Mesodermal cell (in vitro differentiated cells): Measurements from ENCODE around the gene MRPL51.

ENCODE experiments used
- H3K27ac ChIP-seq: 2 replicates; pipeline ENCODE4 v1.7.0; 2013; ENCODE audit warnings: mild to moderate bottlenecking, low read depth, low read length, moderate library complexity; ENCODE audit not compliant: severe bottlenecking
- H3K36me3 ChIP-seq: 2 replicates; pipeline ENCODE4 v1.7.1; 2013; ENCODE audit warnings: mild to moderate bottlenecking, low read length, moderate library complexity; ENCODE audit not compliant: control insufficient read depth, insufficient read depth
- H3K4me1 ChIP-seq: one replicate; pipeline ENCODE4 v1.7.1; 2013; ENCODE audit warnings: mild to moderate bottlenecking, low read length; ENCODE audit not compliant: insufficient read depth, control insufficient read depth, poor library complexity, severe bottlenecking
- H3K4me3 ChIP-seq: 2 replicates; pipeline ENCODE4 v1.7.0; 2013; ENCODE audit warnings: low read length, control low read depth, mild to moderate bottlenecking; ENCODE audit not compliant: insufficient read depth, poor library complexity, severe bottlenecking; ENCODE audit errors: extremely low read depth
- H3K9me3 ChIP-seq: 2 replicates; pipeline ENCODE4 v1.7.1; 2013; ENCODE audit warnings: mild to moderate bottlenecking, low read length, moderate library complexity; ENCODE audit not compliant: control insufficient read depth
- WGBS, 2 experiments: methylation state at CpG; one replicate each; pipeline ENCODE4 v1.1.5; 2013; ENCODE audit warnings: missing lambda C conversion rate in 2 of 2; ENCODE audit not compliant: insufficient coverage in 2 of 2; 5-methylcytosine and 5-hydroxymethylcytosine counted together

MRPL51 gene

GRCh38 chr12:6536894-6537579 lies 44.0 kb upstream of the MRPL51 start:
- Histone ChIP-seq H3K4me3 (peak overlapping the region; percentile 96), H3K4me1 (peaks cover 49% of the 10 kb centered on the region), H3K9me3 (no peaks in the 10 kb centered on the region), H3K36me3 (peaks cover 60% of the 10 kb centered on the region), H3K27ac (no peak overlapping the region)
- WGBS, 2 experiments = 92 to 94% methylated on average over 13 to 16 of the region's 19 CpGs

GRCh38 chr12:6535960-6536847 lies 43.1 kb upstream of the MRPL51 start:
- 69 to 70% methylated on average over 6 to 7 of the region's 10 CpGs for WGBS, 2 experiments
- H3K4me3 ChIP-seq = peak overlapping the region; percentile 96
- no peaks in the 10 kb centered on the region for H3K9me3 ChIP-seq
- H3K36me3 ChIP-seq = peaks cover 60% of the 10 kb centered on the region
- peaks cover 48% of the 10 kb centered on the region for H3K4me1 ChIP-seq
- peak overlapping the region; percentile 96 for H3K27ac ChIP-seq

GRCh38 chr12:6535697-6535946 lies 42.6 kb upstream of the MRPL51 start:
- peaks cover 63% of the 10 kb centered on the region for H3K36me3 ChIP-seq
- no peaks in the 10 kb centered on the region for H3K9me3 ChIP-seq
- H3K27ac ChIP-seq = peak overlapping the region; percentile 96
- 0% methylated on average over 2 to 6 of the region's 6 CpGs for WGBS, 2 experiments
- peaks cover 46% of the 10 kb centered on the region for H3K4me1 ChIP-seq
- peak overlapping the region; percentile 96 for H3K4me3 ChIP-seq

GRCh38 chr12:6534945-6535696 lies 42.1 kb upstream of the MRPL51 start:
- H3K27ac ChIP-seq = peak overlapping the region; percentile 96
- no peaks in the 10 kb centered on the region for H3K9me3 ChIP-seq
- H3K4me3 ChIP-seq = peak overlapping the region; percentile 96
- H3K36me3 ChIP-seq = peaks cover 68% of the 10 kb centered on the region
- 0 to 1% methylated on average over 33 to 48 of the region's 52 CpGs for WGBS, 2 experiments
- H3K4me1 ChIP-seq = peaks cover 41% of the 10 kb centered on the region

GRCh38 chr12:6534695-6534944 lies 41.6 kb upstream of the MRPL51 start:
- Histone ChIP-seq H3K36me3 (peaks cover 71% of the 10 kb centered on the region), H3K4me3 (peak overlapping the region; percentile 96), H3K4me1 (peaks cover 36% of the 10 kb centered on the region), H3K9me3 (no peaks in the 10 kb centered on the region), H3K27ac (peak overlapping the region; percentile 96)
- 0% methylated on average over 11 to 15 of the region's 25 CpGs for WGBS, 2 experiments

- Histone ChIP-seq H3K36me3 (peaks cover 73% of the 10 kb centered on the region), H3K4me3 (peak within 1 kb of the TSS; percentile 96)
- WGBS, 2 experiments = 0% methylated on average over 49 of the region's 62 CpGs
Measured at GRCh38 chr12:6533923-6534694, 41.0 kb upstream of the MRPL51 start, which contains the start of gene GAPDH. Gene GAPDH (plus strand): TSS chr12:6534517. CDS start chr12:6534833, 316 bp downstream.

GRCh38 chr12:6533653-6533922 lies 40.5 kb upstream of the MRPL51 start:
- Histone ChIP-seq H3K9me3 (no peaks in the 10 kb centered on the region), H3K4me3 (peak overlapping the region; percentile 96), H3K4me1 (peaks cover 34% of the 10 kb centered on the region), H3K36me3 (peaks cover 73% of the 10 kb centered on the region), H3K27ac (peak overlapping the region; percentile 96)
- 0% methylated on average over 1 to 6 of the region's 9 CpGs for WGBS, 2 experiments

More at GRCh38 chr12:6533923-6534694, 41.0 kb upstream of the MRPL51 start, which contains the start of gene GAPDH:
- Histone ChIP-seq H3K27ac (peak within 1 kb of the TSS; percentile 96), H3K4me1 (peaks cover 34% of the 10 kb centered on the region), H3K9me3 (no peaks in the 10 kb centered on the region)

- no peaks in the 10 kb centered on the region for H3K9me3 ChIP-seq
- H3K36me3 ChIP-seq = peaks cover 73% of the 10 kb centered on the region
- peak overlapping the region; percentile 96 for H3K4me3 ChIP-seq
- 2% methylated on average over 11 to 12 of the region's 14 CpGs for WGBS, 2 experiments
- H3K27ac ChIP-seq = peak overlapping the region; percentile 96
- peaks cover 34% of the 10 kb centered on the region for H3K4me1 ChIP-seq
Measured at GRCh38 chr12:6532927-6533652, 40.0 kb upstream of the MRPL51 start.

- H3K36me3 ChIP-seq = peaks cover 73% of the 10 kb centered on the region
- H3K4me1 ChIP-seq = peaks cover 33% of the 10 kb centered on the region
- H3K4me3 ChIP-seq = peak overlapping the region; percentile 96
- no peaks in the 10 kb centered on the region for H3K9me3 ChIP-seq
- peak overlapping the region; percentile 96 for H3K27ac ChIP-seq
- WGBS, 2 experiments = 30 to 35% methylated on average over 16 to 19 of the region's 20 CpGs
Measured at GRCh38 chr12:6532051-6532926, 39.2 kb upstream of the MRPL51 start.
